Adrenal gland (tissue), 12 donors: ENCODE results near the gene NUTM2E. TPM values are rescaled to one million over a fixed set of nuclear protein-coding genes. Genes with fewer than 3 reads are reported as not detected.
"Not testable (repeated sequence)": the region's sequence is repeated elsewhere in the genome, so short reads cannot be mapped to it uniquely, and the experiment has no call there.

Source experiments
- DNase-seq, 7 donors: peaks; one replicate each; pipeline ENCODE4 v3.0.0-alpha.2; 2019 to 2020
- H3K27ac ChIP-seq, 5 donors: fragments of 200-600 bp; sonication (generic) in 4 of 5; 1 replicate in 3 of 5; 2 replicates in 2 of 5; pipeline versions ENCODE4 v1.5.1 to v1.8.0; 2016 to 2020; ENCODE audit warnings: mild to moderate bottlenecking in 1 of 5
- H3K27me3 ChIP-seq: fragments of 200-600 bp; 2 replicates; pipeline ENCODE4 v1.8.0; 2021
- H3K36me3 ChIP-seq, 2 donors: fragments of 200-600 bp; replicated peaks in 1 of 2; 1 replicate in 1 of 2; 2 replicates in 1 of 2; pipeline versions ENCODE4 v1.5.1 to v1.8.0; 2018 to 2022
- H3K4me1 ChIP-seq, 2 donors: fragments of 200-600 bp; replicated peaks in 1 of 2; 1 replicate in 1 of 2; 2 replicates in 1 of 2; pipeline versions ENCODE4 v1.5.1 to v1.8.0; 2018 to 2021
- H3K4me3 ChIP-seq, 4 donors: fragments of 200-600 bp; sonication (generic) in 3 of 4; one replicate each; pipeline ENCODE4 v1.5.1; 2016 to 2018
- H3K9me3 ChIP-seq, 3 donors: fragments of 200-600 bp; sonication (generic) in 1 of 3; replicated peaks in 1 of 3; 1 replicate in 2 of 3; 2 replicates in 1 of 3; pipeline versions ENCODE4 v1.5.1 to v1.8.0; 2016 to 2021
- WGBS, 4 donors: extraction: QIAGEN DNeasy Blood & Tissue Kit in 2 of 4; methylation state at CpG; one replicate each; pipeline versions ENCODE4 v1.1.5 to v1.1.7; 2013 to 2017; 5-methylcytosine and 5-hydroxymethylcytosine counted together
- intact Hi-C, 2 donors: fragments of 100-400 bp; cut with DNase I; formaldehyde crosslinking; loops; one replicate each; pipeline versions ENCODE4 v1.14.1 to v1.15.0; 2022 to 2023
- polyA plus RNA-seq, 3 donors: library from polyadenylated mRNA; stranded (reverse); fragments of 200-250 nt in 2 of 3; fragments of 350-450 nt in 1 of 3; fragmentation: Illumina TruSeq in 1 of 3; extraction: RNeasy Lipid Tissue Mini Kit (QIAGEN cat#74804) in 1 of 3; gene quantifications; one replicate each; pipeline ENCODE4 v1.2.3, GENCODE V29; 2013 to 2014
- total RNA-seq, 9 donors: library from RNA; depleted of rRNA in 4 of 9; stranded (reverse); fragments of >200 nt in 4 of 9; fragments of 120-200 nt in 1 of 9; fragmentation: NEBNext Ultra II Directional in 1 of 9; extraction: Animal tissue kit (Norgen Biotek cat#: 25700) in 1 of 9; gene quantifications; one replicate each; pipeline versions ENCODE4 v1.1.0 to v1.2.4, GENCODE V29; 2013 to 2023
- donor health status: healthy with polysubstance abuse.
- donor health status: Bipolar disorder and iron deficiency.
- donor health status: DM: yes; HTN: yes; CAD: no.
- donor health status: DM: no; HTN: no; CAD: no.
- donor health status: DM: no; HTN: no; CAD: no.
- donor health status: DM: yes; HTN: yes; CAD: no.

NUTM2E gene
- total and polyA plus RNA-seq, 12 donors: 0.11 to 0.30 (median 0.12) TPM; not detected in 9

DNA sequence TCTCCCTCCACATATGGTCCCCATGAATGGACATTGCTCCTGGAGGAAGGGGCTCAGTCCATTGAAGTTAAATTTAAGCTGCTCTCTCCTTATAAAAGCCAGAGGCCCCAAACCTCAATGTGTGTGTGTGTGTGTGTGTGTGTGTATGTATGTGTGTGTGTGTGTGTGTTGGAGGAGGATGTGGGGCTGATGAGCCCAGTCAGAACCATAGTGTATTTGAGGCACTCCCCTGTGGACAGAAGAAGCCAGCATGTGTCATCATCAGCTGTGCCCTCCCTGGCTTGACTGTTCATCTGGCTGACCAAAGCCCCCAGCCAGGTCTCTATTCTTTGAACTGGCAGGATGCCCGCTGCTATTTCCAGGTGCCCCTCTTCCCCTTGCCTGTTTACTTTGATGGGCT is 35.7 kb downstream of the NUTM2E start:
- WGBS, 4 donors: 50 to 88% (median 71%) methylated on average over 1 of the region's 1 CpG; no CpG with 5 or more reads in 1 of the 4 donors
- H3K36me3 ChIP-seq, H3K27me3 ChIP-seq, H3K4me1 ChIP-seq, H3K27ac ChIP-seq, H3K9me3 ChIP-seq, H3K4me3 ChIP-seq, DNase-seq, intact Hi-C loops: not testable (repeated sequence)

DNA sequence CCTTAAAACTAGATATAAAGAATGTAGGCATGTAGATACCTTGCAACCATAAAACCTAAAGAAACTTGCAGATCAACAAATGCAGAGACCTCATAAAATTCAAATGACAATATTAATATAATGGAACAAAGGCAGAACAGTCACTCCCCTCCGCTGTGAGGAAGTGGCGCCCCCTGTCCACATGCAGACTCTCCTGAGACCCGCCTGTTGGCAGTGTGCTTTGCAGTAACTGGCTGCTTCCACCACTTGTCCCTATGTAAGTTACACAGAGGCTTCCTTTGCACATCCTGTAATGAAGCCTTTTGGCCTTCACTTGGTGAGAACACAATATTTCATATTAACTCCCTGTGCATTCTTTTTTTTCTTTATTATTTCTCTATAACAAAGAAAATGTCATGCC is 36.3 kb downstream of the NUTM2E start:
- H3K9me3 ChIP-seq, intact Hi-C loops, H3K27ac ChIP-seq, H3K27me3 ChIP-seq, H3K4me1 ChIP-seq, H3K36me3 ChIP-seq, H3K4me3 ChIP-seq, DNase-seq: not testable (repeated sequence)
- 60 to 70% (median 61%) methylated on average over 1 to 3 of the region's 3 CpGs; no CpG with 5 or more reads in 1 of the 4 donors for WGBS, 4 donors

- intact Hi-C loops, H3K27ac ChIP-seq, H3K27me3 ChIP-seq, DNase-seq, H3K4me3 ChIP-seq, H3K4me1 ChIP-seq, H3K36me3 ChIP-seq, H3K9me3 ChIP-seq: not testable (repeated sequence)
- WGBS, 4 donors: 60 to 94% (median 88%) methylated on average over 3 to 5 of the region's 9 CpGs
Observed at GRCh38 chr10:79866903-79867551, 40.5 kb downstream of the NUTM2E start.

- H3K27me3 ChIP-seq, intact Hi-C loops, H3K36me3 ChIP-seq, H3K4me3 ChIP-seq, H3K9me3 ChIP-seq, H3K4me1 ChIP-seq, DNase-seq, H3K27ac ChIP-seq: not testable (repeated sequence)
- 60 to 87% (median 80%) methylated on average over 1 to 5 of the region's 7 CpGs for WGBS, 4 donors
Observed at GRCh38 chr10:79868023-79868422, 41.5 kb downstream of the NUTM2E start.

DNA sequence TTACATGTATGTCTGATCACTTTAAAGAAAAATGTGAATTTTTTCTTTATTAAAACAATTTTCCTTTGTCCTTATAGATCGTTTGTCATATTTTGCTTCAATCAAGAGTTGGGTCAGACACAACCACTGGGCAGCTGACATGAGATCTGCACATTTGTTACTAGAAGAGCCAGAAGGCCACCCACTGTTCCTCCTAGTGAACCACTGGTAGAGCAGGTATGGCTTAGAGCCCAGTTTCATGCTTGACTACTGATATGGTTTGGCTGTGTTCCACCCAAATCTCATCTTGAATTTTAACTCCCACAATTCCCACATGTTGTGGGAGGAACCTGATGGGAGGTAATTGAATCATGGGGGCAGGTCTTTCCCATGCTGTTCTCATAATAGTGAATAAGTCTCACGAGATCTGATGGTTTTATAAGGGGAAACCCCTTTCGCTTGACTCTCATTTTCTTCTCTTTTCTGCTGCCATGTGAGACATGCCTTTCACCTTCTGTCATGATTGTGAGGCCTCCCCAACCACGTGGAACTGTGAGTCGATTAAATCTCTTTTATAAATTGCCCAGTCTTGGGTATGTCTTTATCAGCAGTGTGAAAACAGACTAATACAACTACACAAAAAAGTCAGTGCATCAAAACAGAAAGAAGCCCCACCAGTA is 43.0 kb downstream of the NUTM2E start:
- H3K4me1 ChIP-seq, H3K36me3 ChIP-seq, H3K27ac ChIP-seq, intact Hi-C loops, H3K4me3 ChIP-seq, H3K9me3 ChIP-seq, H3K27me3 ChIP-seq: not testable (repeated sequence)
- 52 to 66% (median 63%) methylated on average over 3 to 5 of the region's 5 CpGs for WGBS, 4 donors
- peak in 1 of 7 donors; percentile 2 for DNase-seq

DNA sequence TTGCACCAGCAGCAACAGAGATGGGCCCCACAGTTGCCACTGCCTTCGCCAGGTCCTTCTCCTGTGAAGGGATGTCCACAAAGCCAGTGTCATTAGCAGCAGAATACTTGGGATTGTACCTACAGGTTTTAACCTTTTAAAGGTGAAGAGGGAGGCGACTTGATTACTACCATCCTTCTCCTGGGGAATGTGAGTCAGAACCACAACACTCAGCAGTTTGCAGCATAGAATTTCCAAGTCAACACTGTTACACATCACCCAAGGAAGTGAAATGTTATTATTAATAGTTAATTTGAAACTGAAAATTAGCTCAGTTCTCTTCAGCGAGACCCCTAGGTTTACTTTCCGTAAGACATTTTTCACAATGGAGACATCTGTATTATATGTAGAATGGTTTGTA is 45.2 kb downstream of the NUTM2E start:
- intact Hi-C loops, H3K36me3 ChIP-seq, H3K9me3 ChIP-seq, DNase-seq, H3K4me3 ChIP-seq, H3K27me3 ChIP-seq, H3K4me1 ChIP-seq, H3K27ac ChIP-seq: not testable (repeated sequence)
- 52 to 91% (median 90%) methylated on average over 2 to 3 of the region's 4 CpGs for WGBS, 4 donors

Other genes with a start within 250 kb of the NUTM2E start
- 10 to 100 TPM in 1 of 9 donors, 1 to 10 TPM in 1, under 1 TPM in 1, not detected in 6; 0.81 to 11.2 (median 6.9) TPM for gene SFTPA1, start 215.8 kb upstream of the NUTM2E start, total RNA-seq
- gene SFTPA1, start 215.8 kb upstream of the NUTM2E start, polyA plus RNA-seq: under 1 TPM in 2 of 3 donors, not detected in 1; 0.09 to 0.84 TPM
- 1 to 10 TPM in 3 of 9 donors, under 1 TPM in 5, not detected in 1; 0.28 to 1.2 (median 0.76) TPM for gene NUTM2B, start 123.5 kb upstream of the NUTM2E start, total RNA-seq
- gene NUTM2B, start 123.5 kb upstream of the NUTM2E start, polyA plus RNA-seq: 10 to 100 TPM in 1 of 3 donors, under 1 TPM in 2; 0.22 to 11.8 (median 0.54) TPM
- gene SFTPD, start 122.4 kb downstream of the NUTM2E start, total RNA-seq: 1 to 10 TPM in 1 of 9 donors, under 1 TPM in 4, not detected in 4; 0.69 to 1.0 (median 0.77) TPM
- under 1 TPM; 0.24 to 0.57 (median 0.34) TPM for gene SFTPD, start 122.4 kb downstream of the NUTM2E start, polyA plus RNA-seq